Keratinocyte (primary cell): Measurements from ENCODE around the gene BRSK2. TPM values are rescaled to one million over a fixed set of nuclear protein-coding genes. Genes with fewer than 3 reads are reported as not detected.
"Not testable (repeated sequence)": the region's sequence is repeated elsewhere in the genome, so short reads cannot be mapped to it uniquely, and the experiment has no call there.

Experiments
- DNase-seq: peaks from one replicate; pipeline ENCODE4 v3.0.0-alpha.2; 2011; ENCODE audit warnings: low read depth, missing footprints, low spot score
- FAIRE-seq: peaks from 2 replicates; lab custom pipeline; 2011; peaks lifted over from hg19 to GRCh38; lab: Jason Lieb, UNC
- H2AFZ ChIP-seq: 2 replicates; pipeline ENCODE4 v1.6.0; 2012; ENCODE audit warnings: low read length, control low read depth, inconsistent platforms; ENCODE audit not compliant: control insufficient read depth
- H3K27ac ChIP-seq: 2 replicates; pipeline ENCODE4 v1.5.1; 2011; ENCODE audit warnings: low read length; ENCODE audit not compliant: control insufficient read depth, insufficient read depth
- H3K27me3 ChIP-seq: 3 replicates; pipeline ENCODE4 v1.6.0; 2011; ENCODE audit warnings: low read length; ENCODE audit not compliant: control insufficient read depth, insufficient read depth; ENCODE audit errors: extremely low read depth
- H3K36me3 ChIP-seq, 2 experiments: 2 replicates in 1 of 2; 3 replicates in 1 of 2; pipeline ENCODE4 v1.5.1; 2011; ENCODE audit warnings: low read length in 2 of 2, mild to moderate bottlenecking in 1 of 2; ENCODE audit not compliant: control insufficient read depth in 2 of 2, insufficient read depth in 2 of 2; ENCODE audit errors: extremely low read depth in 1 of 2
- H3K4me1 ChIP-seq: 3 replicates; pipeline ENCODE4 v1.5.1; 2011; ENCODE audit warnings: low read length; ENCODE audit not compliant: control insufficient read depth, insufficient read depth; ENCODE audit errors: extremely low read depth
- H3K4me2 ChIP-seq: 3 replicates; pipeline ENCODE4 v1.6.0; 2011; ENCODE audit warnings: low read depth, low read length; ENCODE audit not compliant: control insufficient read depth, insufficient read depth; ENCODE audit errors: extremely low read depth
- H3K4me3 ChIP-seq, 3 experiments: fragments of 200-600 bp in 1 of 3; sonication (generic) in 1 of 3; 2 replicates in 2 of 3; 3 replicates in 1 of 3; pipeline ENCODE4 v1.5.1; 2011 to 2016; ENCODE audit warnings: low read length in 3 of 3, mild to moderate bottlenecking in 3 of 3, control low read depth in 2 of 3, inconsistent platforms in 1 of 3, low read depth in 1 of 3, mixed read lengths in 1 of 3, mixed run types in 1 of 3, moderate library complexity in 1 of 3; ENCODE audit not compliant: control insufficient read depth in 2 of 3, insufficient read depth in 2 of 3; ENCODE audit errors: extremely low read depth in 1 of 3
- H3K79me2 ChIP-seq: 2 replicates; pipeline ENCODE4 v1.6.0; 2012; ENCODE audit warnings: low read length; ENCODE audit not compliant: control insufficient read depth, insufficient read depth
- H3K9ac ChIP-seq: 3 replicates; pipeline ENCODE4 v1.6.0; 2011; ENCODE audit warnings: low read length; ENCODE audit not compliant: control insufficient read depth, insufficient read depth; ENCODE audit errors: extremely low read depth
- H3K9me1 ChIP-seq: 3 replicates; pipeline ENCODE4 v1.6.0; 2011; ENCODE audit warnings: low read length; ENCODE audit not compliant: control insufficient read depth, insufficient read depth; ENCODE audit errors: extremely low read depth
- H3K9me3 ChIP-seq: 2 replicates; pipeline ENCODE4 v1.5.1; 2012; ENCODE audit warnings: low read depth, low read length; ENCODE audit not compliant: control insufficient read depth
- H4K20me1 ChIP-seq: 3 replicates; pipeline ENCODE4 v1.6.0; 2011; ENCODE audit warnings: low read length; ENCODE audit not compliant: control insufficient read depth, insufficient read depth; ENCODE audit errors: extremely low read depth
- CTCF ChIP-seq, 3 experiments: IDR thresholded peaks in 1 of 3; conservative IDR thresholded peaks in 1 of 3; optimal IDR thresholded peaks in 1 of 3; 2 replicates in 2 of 3; 3 replicates in 1 of 3; pipeline versions ENCODE3 to v1.5.1; 2011; ENCODE audit warnings: low read length in 3 of 3, mild to moderate bottlenecking in 3 of 3, moderate library complexity in 2 of 3, control low read depth in 1 of 3, inconsistent platforms in 1 of 3; ENCODE audit not compliant: insufficient read depth in 2 of 3; ENCODE audit errors: extremely low read depth in 1 of 3
- EZH2 ChIP-seq: IDR thresholded peaks from one replicate; pipeline ENCODE4 v1.6.1; 2012; ENCODE audit warnings: inconsistent platforms, mild to moderate bottlenecking, low read length, moderate library complexity
- dilution Hi-C: fragments of 300-500 bp; cut with MboI; formaldehyde crosslinking; loops from one replicate; pipeline ENCODE4 v1.7.0; 2020; ENCODE audit warnings: low sequenced_read_pairs; ENCODE audit not compliant: extremely low pct_ligation_motif_present
- polyA plus RNA-seq, 5 experiments: library from polyadenylated mRNA; depleted of rRNA in 3 of 5; stranded (reverse) in 3 of 5; stranded (forward) in 1 of 5; unstranded in 1 of 5; fragments of >200 nt; gene quantifications; 1 replicate in 1 of 5; 2 replicates in 3 of 5; 3 replicates in 1 of 5; pipeline versions ENCODE4 v1.2.1 to v1.2.3, GENCODE V29; 2011 to 2012; ENCODE audit warnings: missing spikeins in 2 of 5, low read depth in 1 of 5, low replicate concordance in 1 of 5

The BRSK2 gene
- polyA plus RNA-seq, 1 donor (not counting 4 experiments of a cell fraction or from before 2014, with no cell fraction given), result 0.09 TPM

- TF ChIP-seq CTCF (optimal IDR thresholded peaks at IDR 0.05 in 1 of 3, IDR thresholded peaks at IDR 0.05 in 1 of 3, conservative IDR thresholded peaks at IDR 0.05 in 1 of 3; ENCODE audit: extremely low read depth in 1 of 3, insufficient read depth in 2 of 3, low read length in 3 of 3) (no peak), EZH2 (no peak)
Measured at GRCh38 chr11:1345737-1346513, 43.8 kb upstream of the BRSK2 start.

GRCh38 chr11:1346669-1347390, 42.9 kb upstream of the BRSK2 start:
- dilution Hi-C loops, result no loop called here
- Histone ChIP-seq H3K27ac (no peak overlapping the region), H2AFZ (no peak overlapping the region), H3K27me3 (peaks cover 5% of the 10 kb centered on the region), H3K4me3 (no peak overlapping the region), H4K20me1 (no peaks in the 10 kb centered on the region), H3K9ac (no peak overlapping the region), H3K9me1 (no peaks in the 10 kb centered on the region), H3K4me2 (no peak overlapping the region), H3K4me1 (no peaks in the 10 kb centered on the region), H3K79me2 (no peaks in the 10 kb centered on the region), H3K36me3 (no peaks in the 10 kb centered on the region), H3K9me3 (no peaks in the 10 kb centered on the region)
- no peak for DNase-seq
- no peak for TF ChIP-seq EZH2
- TF ChIP-seq CTCF (optimal IDR thresholded peaks at IDR 0.05 in 1 of 3, IDR thresholded peaks at IDR 0.05 in 1 of 3, conservative IDR thresholded peaks at IDR 0.05 in 1 of 3; ENCODE audit: extremely low read depth in 1 of 3, insufficient read depth in 2 of 3, low read length in 3 of 3), result no peak
- FAIRE-seq, result no peak

More at GRCh38 chr11:1345737-1346513, 43.8 kb upstream of the BRSK2 start:
- no peak overlapping the region for H3K4me2 ChIP-seq
- no peaks in the 10 kb centered on the region for H3K9me3 ChIP-seq
- DNase-seq, result no peak
- H3K9me1 ChIP-seq, result no peaks in the 10 kb centered on the region
- no peak for FAIRE-seq
- dilution Hi-C loops, result no loop called here
- H4K20me1 ChIP-seq, result no peaks in the 10 kb centered on the region
- H2AFZ ChIP-seq, result no peak overlapping the region
- no peak overlapping the region for H3K27ac ChIP-seq
- peaks cover 5% of the 10 kb centered on the region for H3K27me3 ChIP-seq
- H3K36me3 ChIP-seq, result no peaks in the 10 kb centered on the region
- no peak overlapping the region for H3K4me3 ChIP-seq
- H3K79me2 ChIP-seq, result no peaks in the 10 kb centered on the region
- no peak overlapping the region for H3K9ac ChIP-seq
- no peaks in the 10 kb centered on the region for H3K4me1 ChIP-seq

GRCh38 chr11:1347411-1347999, 42.2 kb upstream of the BRSK2 start:
- H3K79me2 ChIP-seq, H3K4me3 ChIP-seq, H3K9me3 ChIP-seq, H3K9ac ChIP-seq, H3K4me2 ChIP-seq, DNase-seq, H4K20me1 ChIP-seq, dilution Hi-C loops, H3K36me3 ChIP-seq, H2AFZ ChIP-seq, H3K27me3 ChIP-seq, H3K4me1 ChIP-seq, H3K9me1 ChIP-seq, H3K27ac ChIP-seq, FAIRE-seq: not testable (repeated sequence)
